GM12873 (cell line): ENCODE data around the gene SUSD2.
A peak's percentile ranks its signal among the peaks of the same experiment; 100 is the strongest.

Experiments used
- TF ChIP-seq, protein P1 (sequence below): IDR thresholded peaks from 2 replicates; pipeline ENCODE4 v1.5.1; 2012; ENCODE audit warnings: low read depth, mild to moderate bottlenecking, moderate library complexity, low read length, control low read depth; ENCODE audit not compliant: insufficient read depth; ENCODE audit errors: missing control alignments

SUSD2 gene, protein sequence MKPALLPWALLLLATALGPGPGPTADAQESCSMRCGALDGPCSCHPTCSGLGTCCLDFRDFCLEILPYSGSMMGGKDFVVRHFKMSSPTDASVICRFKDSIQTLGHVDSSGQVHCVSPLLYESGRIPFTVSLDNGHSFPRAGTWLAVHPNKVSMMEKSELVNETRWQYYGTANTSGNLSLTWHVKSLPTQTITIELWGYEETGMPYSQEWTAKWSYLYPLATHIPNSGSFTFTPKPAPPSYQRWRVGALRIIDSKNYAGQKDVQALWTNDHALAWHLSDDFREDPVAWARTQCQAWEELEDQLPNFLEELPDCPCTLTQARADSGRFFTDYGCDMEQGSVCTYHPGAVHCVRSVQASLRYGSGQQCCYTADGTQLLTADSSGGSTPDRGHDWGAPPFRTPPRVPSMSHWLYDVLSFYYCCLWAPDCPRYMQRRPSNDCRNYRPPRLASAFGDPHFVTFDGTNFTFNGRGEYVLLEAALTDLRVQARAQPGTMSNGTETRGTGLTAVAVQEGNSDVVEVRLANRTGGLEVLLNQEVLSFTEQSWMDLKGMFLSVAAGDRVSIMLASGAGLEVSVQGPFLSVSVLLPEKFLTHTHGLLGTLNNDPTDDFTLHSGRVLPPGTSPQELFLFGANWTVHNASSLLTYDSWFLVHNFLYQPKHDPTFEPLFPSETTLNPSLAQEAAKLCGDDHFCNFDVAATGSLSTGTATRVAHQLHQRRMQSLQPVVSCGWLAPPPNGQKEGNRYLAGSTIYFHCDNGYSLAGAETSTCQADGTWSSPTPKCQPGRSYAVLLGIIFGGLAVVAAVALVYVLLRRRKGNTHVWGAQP

DNA sequence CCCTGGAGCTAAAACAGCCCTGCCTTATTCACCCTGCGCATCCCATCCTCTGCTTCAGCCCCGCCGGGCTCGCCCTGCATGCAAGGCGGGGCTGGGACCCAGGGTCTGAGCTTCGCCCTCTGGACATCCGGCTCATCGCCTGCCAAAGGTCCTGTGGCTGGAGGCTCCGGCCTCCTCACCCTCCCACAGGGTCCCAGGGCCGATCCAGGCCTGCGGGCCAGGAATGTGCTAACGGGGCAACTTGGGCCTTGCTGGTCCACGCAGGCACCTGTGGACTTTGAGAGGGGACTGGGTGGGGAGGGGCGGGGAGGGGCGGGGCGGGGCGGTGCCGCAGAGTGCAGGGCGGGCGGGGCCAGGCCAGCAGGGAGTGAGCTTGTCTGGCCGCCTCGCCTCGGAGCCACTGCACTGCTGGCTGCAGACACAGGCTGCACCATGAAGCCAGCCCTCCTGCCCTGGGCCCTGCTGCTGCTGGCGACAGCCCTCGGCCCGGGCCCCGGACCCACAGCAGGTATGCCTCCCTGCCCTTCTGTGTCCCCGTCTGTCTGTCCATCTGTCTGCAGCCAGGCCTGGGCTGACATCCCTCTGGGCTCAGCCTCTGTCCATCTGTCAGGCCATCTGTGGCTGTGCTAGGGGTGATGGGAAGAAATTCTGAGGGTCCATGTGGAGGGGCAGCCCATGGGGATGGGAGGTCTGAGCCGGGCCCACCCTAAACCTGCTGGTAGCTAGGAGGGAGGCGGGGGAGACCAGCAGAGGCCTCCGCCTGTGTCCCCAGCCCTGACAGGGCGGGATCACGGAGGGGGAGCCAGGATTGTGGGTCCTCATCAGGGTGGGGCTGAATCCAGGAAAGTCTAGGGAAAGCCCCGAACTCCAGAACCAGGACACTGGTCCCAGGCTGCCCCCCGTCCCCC, at the start of gene SUSD2:
Gene SUSD2 (plus strand): TSS at position 400 of the 908 bp plus-strand sequence. CDS start 33 bp downstream, at position 433.
- TF ChIP-seq, protein P1, sequence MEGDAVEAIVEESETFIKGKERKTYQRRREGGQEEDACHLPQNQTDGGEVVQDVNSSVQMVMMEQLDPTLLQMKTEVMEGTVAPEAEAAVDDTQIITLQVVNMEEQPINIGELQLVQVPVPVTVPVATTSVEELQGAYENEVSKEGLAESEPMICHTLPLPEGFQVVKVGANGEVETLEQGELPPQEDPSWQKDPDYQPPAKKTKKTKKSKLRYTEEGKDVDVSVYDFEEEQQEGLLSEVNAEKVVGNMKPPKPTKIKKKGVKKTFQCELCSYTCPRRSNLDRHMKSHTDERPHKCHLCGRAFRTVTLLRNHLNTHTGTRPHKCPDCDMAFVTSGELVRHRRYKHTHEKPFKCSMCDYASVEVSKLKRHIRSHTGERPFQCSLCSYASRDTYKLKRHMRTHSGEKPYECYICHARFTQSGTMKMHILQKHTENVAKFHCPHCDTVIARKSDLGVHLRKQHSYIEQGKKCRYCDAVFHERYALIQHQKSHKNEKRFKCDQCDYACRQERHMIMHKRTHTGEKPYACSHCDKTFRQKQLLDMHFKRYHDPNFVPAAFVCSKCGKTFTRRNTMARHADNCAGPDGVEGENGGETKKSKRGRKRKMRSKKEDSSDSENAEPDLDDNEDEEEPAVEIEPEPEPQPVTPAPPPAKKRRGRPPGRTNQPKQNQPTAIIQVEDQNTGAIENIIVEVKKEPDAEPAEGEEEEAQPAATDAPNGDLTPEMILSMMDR = no peak

DNA sequence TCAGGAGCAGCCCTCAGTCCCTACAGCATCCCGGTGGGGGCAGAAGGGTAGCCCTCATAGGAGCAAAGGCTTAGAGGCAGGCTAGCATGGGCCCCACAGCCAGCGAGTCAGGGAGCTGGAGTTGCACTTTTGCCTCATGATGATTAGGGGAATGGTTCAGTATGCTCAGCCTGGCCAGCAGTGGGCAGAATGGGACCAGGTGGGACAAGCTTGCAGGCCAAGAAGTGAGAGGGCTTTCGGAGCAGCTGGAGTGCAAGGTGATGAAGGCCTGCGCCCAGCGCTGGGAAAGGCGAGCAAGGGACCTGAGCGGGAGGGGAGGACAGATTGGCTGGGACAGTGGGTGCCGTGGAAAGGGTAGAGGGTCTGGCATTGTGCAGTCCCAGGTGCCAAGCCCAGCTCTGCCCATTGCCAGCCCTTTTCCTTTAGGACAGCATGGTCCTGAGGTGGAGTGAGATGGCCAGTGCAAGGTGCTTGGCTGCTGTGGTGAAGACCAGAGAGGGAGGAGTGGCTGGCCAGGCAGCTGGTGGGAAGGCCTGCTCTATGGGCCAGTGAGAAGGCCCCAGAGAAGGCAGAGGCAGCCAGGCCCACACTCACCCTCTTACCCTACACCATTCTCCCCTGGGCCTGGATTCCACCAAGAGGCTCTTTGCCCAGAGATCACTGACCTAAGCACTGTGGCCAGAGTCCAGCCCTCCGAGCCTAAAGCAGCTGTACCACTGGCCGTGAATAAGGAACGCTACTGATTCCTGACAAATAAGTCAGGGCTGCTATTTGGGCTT, 47.9 kb upstream of the SUSD2 start:
- TF ChIP-seq, protein P1 = peak; percentile 33

DNA sequence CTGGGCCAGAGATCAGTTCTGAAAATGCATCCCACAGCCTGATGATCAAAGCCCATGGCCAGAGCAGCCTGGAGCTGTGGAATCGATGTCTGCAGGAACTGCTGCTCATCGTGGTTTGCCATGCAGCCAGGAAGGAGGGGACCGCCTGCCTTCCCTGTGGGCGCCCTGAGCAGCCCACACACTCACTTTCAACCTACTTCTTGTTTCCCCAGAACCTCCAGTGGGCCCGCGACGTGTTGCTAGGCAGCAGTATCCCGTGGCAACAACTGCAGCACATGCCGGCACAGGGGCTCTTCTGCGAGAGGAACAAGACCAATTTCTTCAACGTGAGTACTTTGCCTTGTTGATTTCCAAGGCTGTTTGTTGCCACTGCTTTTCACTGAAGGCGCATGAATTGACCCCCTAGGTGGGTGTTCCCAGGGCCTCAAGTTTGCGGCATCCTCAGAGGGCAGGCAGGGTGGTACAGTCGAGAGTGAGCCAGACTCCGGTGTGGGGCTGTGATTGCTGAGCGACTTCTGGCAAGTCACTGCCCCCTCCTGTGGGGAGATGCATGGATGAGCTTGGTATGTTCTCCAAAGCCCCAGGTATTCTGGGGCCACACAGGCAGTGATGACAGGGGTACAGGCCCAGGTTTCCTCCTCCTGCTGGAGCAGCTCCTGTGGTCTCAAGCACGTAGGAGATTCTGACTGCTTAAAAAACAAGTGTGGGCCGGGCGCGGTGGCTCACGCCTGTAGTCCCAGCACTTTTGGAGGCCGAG, 47.0 kb upstream of the SUSD2 start:
- TF ChIP-seq, protein P1 = no peak

DNA sequence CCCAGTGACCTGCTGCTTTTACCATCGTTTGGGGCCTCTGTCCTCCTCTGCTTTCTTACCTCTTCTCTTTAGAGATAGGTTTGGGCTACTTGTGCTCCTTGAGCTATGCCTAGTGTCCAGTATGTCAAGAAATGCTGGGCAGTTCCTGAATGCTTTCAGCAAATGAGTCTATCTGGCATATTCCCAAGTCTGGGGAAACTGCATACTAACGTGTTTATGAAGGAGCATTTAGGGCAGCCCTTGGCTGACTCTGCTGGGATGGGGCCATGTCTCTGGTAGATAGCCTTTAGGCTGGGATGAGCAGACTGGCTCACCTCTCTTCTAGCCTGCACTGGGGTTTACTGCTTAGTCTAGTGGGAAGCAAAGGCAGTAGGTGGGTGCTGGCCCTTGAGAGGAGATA, 43.7 kb upstream of the SUSD2 start:
- TF ChIP-seq, protein P1 = no peak

DNA sequence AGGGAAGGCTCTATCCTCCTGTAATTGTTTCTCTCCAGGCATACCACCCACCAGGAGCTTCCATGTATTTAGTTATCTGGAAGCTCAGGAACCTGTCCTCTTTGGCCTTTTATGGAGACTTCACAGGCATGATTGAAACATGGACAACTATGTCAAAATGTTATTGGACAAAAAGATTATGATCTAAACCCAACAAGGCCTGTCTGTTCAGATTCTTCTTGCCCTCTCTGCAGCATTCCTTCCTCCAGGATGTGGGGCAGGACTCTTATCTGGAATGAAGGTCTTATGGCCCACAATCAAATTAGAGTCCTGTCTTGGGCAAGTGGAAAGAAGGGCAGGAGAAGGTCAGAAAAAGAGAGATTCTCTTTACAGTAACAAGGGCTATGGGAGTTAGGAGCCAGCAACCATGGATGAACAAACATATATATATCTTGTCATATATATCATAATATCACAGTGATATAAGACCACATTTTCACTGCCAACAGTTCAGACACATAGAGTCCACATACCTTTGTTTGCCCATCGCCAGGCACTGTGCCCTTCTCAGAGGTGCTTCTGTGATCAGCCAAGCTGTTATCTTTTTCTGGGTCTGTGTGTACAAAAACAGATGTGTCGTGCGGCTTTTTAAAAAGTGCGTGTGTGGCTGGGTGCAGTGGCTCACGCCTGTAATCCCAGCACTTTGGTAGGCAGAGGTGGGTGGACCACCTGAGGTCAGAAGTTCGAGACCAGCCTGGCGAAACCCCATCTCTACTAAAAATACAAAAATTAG, 42.5 kb upstream of the SUSD2 start:
- TF ChIP-seq, protein P1 = no peak
